HT-29 (cell line): ENCODE measurements around the gene CDYL. TPM values are rescaled to one million over a fixed set of nuclear protein-coding genes. Genes with fewer than 3 reads are reported as not detected.

Source experiments
- DNase-seq: peaks from one replicate; pipeline ENCODE4 v3.0.0-alpha.2; 2015; ENCODE audit warnings: low spot score
- total RNA-seq: library from RNA; depleted of rRNA; stranded (reverse); fragments of >200 nt; shearing (Covaris generic); gene quantifications from 2 replicates; pipeline ENCODE4 v1.2.3, GENCODE V29; 2014

Gene CDYL
- total RNA-seq, 1 experiment from 2014 or later: 33.1 TPM

- no peak for DNase-seq
Measured at GRCh38 chr6:4906293-4907276, 130.4 kb downstream of the CDYL start.

GRCh38 chr6:4907602-4908001 is 131.4 kb downstream of the CDYL start:
- DNase-seq: no peak

DNA sequence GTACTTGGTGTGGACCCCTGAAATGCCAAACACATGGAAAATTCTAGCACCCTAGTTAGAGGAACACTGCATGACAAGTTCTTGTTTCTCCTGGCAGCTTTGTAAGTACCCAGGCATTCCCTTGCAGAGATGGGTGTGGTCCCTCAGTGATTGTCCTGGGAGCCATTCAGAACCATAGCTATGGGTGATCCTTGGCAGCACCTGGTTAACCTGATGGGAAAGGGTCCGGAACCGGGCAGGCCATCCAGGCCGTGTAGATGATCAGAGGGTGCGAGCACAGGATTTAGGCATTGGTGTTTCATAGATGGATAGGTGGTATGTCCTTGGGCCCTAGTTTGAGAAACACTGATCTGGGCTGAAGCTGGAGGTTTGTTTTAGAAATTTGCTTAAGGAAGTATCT is 131.9 kb downstream of the CDYL start:
- DNase-seq: no peak

- DNase-seq: no peak
Measured at GRCh38 chr6:4909063-4909706, 133.0 kb downstream of the CDYL start.

GRCh38 chr6:4910037-4910760 is 134.0 kb downstream of the CDYL start:
- peak; percentile 42 for DNase-seq

- peak; percentile 12 for DNase-seq
Measured at GRCh38 chr6:4912559-4912958, 136.4 kb downstream of the CDYL start.

DNA sequence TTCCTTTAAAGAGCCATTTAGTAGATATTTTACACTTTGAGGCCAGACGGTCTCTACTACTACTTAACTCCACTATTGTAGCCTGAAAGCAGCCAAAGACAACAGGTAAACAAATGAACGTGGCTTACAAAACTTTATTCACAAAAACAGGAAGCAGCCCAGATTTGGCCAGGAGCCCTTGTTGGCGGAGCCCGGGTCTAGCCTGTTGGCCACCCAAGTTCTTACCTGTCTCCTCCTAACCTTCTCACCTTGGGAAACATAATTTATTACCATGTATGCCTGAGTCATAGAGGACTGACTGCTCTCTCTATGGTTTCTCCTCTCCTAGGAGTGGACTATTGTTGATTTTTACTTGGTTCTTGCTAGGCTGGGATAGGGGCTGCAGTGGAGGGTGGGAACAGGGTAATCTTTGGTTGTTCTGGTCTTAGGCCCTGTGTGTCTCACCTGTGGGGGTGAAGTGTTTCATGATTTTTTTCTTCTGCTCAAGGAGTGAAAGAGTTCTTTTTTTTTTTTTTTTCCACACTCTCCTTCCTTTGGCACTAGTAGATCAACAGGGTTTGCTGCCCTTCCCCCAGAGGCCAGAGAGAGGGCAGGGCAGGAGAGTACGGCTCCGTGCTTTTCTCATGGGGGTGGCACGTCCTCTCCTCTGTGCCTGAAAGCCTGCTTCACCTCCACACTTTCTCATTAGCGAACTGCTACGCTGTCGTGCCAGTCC is 137.7 kb downstream of the CDYL start:
- peak; percentile 82 for DNase-seq

GRCh38 chr6:4914420-4915159 is 138.4 kb downstream of the CDYL start:
- peak; percentile 16 for DNase-seq

GRCh38 chr6:4916954-4917561 is 140.9 kb downstream of the CDYL start:
- no peak for DNase-seq

GRCh38 chr6:4920914-4921410 is 144.8 kb downstream of the CDYL start:
- DNase-seq: no peak

DNA sequence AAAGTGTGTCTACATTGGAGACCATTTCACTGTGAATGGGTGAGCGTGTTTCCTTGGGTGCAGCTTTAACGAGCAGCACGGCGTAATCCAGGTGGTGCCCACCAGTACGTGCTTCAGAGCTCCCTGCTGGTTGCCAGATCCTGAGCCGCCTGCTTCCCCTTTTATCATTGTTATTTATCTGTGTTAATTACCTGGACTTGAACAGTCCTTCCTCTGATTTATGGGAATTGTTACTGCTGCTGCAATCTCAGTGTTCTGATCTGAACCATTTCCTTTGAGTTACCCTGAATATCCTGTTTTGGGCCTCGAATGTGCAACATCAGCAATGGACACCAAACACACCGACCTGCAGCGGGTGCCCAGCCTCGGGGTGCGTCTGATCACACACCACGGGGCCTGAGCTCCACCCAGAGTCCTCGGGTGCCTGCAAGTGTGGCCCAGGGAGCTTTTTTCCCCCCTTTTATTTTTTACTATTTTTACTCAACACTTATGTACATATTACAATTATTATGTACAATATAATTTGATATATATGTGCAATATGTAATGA is 146.4 kb downstream of the CDYL start:
- DNase-seq: no peak

- no peak for DNase-seq
Measured at GRCh38 chr6:4923081-4923480, 146.9 kb downstream of the CDYL start.

DNA sequence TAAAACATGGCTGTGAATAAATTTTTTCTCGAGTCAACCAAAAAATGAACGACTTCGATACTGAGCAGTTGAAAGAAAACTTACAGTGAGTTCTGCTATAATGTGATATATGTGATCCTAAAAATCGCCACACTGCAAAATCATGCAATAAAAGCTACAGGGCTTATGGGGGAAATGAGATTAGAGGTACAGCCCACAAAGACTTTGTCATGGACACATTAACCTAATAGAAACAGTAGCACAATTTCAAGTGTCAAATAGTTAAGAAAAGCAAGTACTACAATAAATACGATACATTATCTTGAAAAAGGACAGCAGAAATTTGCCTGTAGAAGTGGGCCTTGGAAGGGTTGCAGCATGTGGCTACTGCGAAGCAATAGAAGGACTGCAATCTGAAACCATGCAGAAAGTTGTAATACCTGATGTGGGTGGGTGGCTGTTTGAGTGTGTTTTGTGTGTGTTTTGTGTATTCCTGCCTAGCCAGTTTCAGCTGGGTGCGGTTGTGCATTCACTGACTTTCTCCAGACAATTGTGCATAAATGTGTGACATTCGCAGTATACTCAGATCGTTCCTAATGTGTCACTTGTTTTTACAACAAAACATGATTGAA is 148.6 kb downstream of the CDYL start:
- DNase-seq: no peak

DNA sequence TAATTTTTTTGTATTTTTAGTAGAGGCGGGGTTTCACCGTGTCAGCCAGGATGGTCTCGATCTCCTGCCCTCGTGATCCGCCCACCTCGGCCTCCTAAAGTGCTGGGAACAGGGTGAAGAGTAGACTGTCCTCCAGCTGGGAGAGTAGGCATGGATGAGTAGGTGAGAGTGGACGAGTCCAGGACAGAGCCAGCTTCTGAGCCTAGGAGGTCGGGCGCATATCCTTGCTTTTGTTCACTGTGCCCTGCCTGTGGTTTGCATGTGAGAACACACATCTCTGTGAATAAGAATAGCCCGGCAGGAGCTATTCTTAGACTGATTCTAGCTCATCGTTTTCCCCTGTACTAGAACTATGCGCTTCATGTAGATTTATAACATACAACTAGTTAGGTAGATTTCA is 149.4 kb downstream of the CDYL start:
- no peak for DNase-seq

GRCh38 chr6:4928426-4928825 is 152.2 kb downstream of the CDYL start:
- DNase-seq: no peak

- no peak for DNase-seq
Measured at GRCh38 chr6:4929097-4929718, 153.0 kb downstream of the CDYL start.

- no peak for DNase-seq
Measured at GRCh38 chr6:4930025-4930691, 154.0 kb downstream of the CDYL start.

DNA sequence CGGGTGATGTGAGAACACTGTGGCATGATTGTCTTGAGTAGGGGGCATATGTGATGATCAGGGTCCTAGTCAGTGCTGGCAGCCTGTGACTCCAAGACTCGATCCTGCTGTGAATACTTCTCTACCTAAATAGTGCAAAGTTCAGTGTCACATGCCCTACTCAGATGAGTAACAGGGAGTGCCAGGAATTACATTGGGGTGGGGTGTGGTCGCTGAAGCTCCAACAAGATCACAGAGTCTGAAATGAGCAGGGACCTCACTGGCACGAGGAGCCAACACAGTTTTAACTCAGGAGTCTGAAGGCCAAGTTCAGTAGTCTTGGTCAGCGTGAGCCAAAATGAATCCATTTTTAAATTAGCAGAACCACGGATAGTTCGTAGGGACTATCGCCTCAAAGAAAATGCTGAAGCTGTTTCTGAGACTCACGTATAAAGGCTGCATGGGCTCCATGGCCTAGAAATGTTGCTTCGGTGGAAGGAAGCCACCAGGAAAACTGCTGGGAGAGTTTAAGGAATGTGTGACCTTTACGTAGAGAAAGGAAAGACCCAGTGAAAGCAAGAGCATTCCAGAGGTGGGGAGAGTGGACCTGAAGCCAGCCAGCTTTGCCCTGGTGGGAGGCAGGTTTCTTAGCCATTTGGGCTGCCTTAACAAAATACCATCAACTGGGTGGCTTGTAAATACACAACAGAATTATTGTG is 155.5 kb downstream of the CDYL start:
- peak; percentile 42 for DNase-seq
